HFF-Myc (cell line): ENCODE results near the gene NAP1L4.
A peak's percentile ranks its signal among the peaks of the same experiment; 100 is the strongest.

Experiments used
- DNase-seq: peaks from one replicate; pipeline ENCODE4 v3.0.0-alpha.2; 2011; ENCODE audit warnings: low read depth; ENCODE audit errors: extremely low read depth
- H3K4me3 ChIP-seq: replicated peaks from 2 replicates; pipeline ENCODE4 v1.5.1; 2011; ENCODE audit warnings: low read depth, mild to moderate bottlenecking, control low read depth, low read length
- CTCF ChIP-seq: IDR thresholded peaks from 2 replicates; pipeline ENCODE4 v1.5.1; 2012; ENCODE audit warnings: mild to moderate bottlenecking, low read depth, low read length, control low read depth; ENCODE audit errors: missing control alignments

Gene NAP1L4

GRCh38 chr11:2963761-2964160 is 28.4 kb downstream of the NAP1L4 start:
- H3K4me3 ChIP-seq = no peak overlapping the region
- no peak for TF ChIP-seq CTCF
- no peak for DNase-seq

- no peak for DNase-seq
- TF ChIP-seq CTCF = no peak
- H3K4me3 ChIP-seq = no peak overlapping the region
Observed at GRCh38 chr11:2963112-2963754, 28.9 kb downstream of the NAP1L4 start.

- no peak for TF ChIP-seq CTCF
- H3K4me3 ChIP-seq = no peak overlapping the region
- DNase-seq = no peak
Observed at GRCh38 chr11:2961080-2961479, 31.0 kb downstream of the NAP1L4 start.

GRCh38 chr11:2960139-2960538 is 32.0 kb downstream of the NAP1L4 start:
- no peak for TF ChIP-seq CTCF
- H3K4me3 ChIP-seq = no peak overlapping the region
- DNase-seq = no peak

- TF ChIP-seq CTCF = no peak
- DNase-seq = no peak
- H3K4me3 ChIP-seq = no peak overlapping the region
Observed at GRCh38 chr11:2958251-2958650, 33.9 kb downstream of the NAP1L4 start.

- no peak overlapping the region for H3K4me3 ChIP-seq
- peak; percentile 8 for TF ChIP-seq CTCF
- DNase-seq = no peak
Observed at GRCh38 chr11:2955906-2956476, 36.1 kb downstream of the NAP1L4 start.

GRCh38 chr11:2954263-2954662 is 37.9 kb downstream of the NAP1L4 start:
- TF ChIP-seq CTCF = no peak
- DNase-seq = no peak
- H3K4me3 ChIP-seq = no peak overlapping the region
